ENCODE data around the gene ZNF182. TPM values are rescaled to one million over a fixed set of nuclear protein-coding genes. Genes with fewer than 3 reads are reported as not detected.

ZNF182 gene
- total and polyA plus RNA-seq, 2 of the 13 experiments (the other 11 are each of a cell fraction or from before 2014, with no cell fraction given), result 2.1 to 4.5 TPM

GRCh38 chrX:48003758-48004457, at the start of gene ZNF182 (continued):
- TF ChIP-seq PAXIP1 (CRISPR knock-in tag; conservative IDR thresholded peaks at IDR 0.05), result 0 out of 2 replicates have a peak, but pooled peaks have one; percentile 15
- TF ChIP-seq ZMYM3 (CRISPR knock-in tag; IDR thresholded peaks at IDR 0.05), result peak; percentile 59; the same call in 1 of the 2 replicates
- TF ChIP-seq PHF21A (CRISPR knock-in tag; IDR thresholded peaks at IDR 0.05), result peak; percentile 47
- TF ChIP-seq BRF2 (CRISPR knock-in tag; IDR thresholded peaks at IDR 0.05), result no peak
- TF ChIP-seq ZNF574 (CRISPR knock-in tag; IDR thresholded peaks at IDR 0.05), result peak; percentile 67; the same call in 1 of the 2 replicates
- TF ChIP-seq ZNF556 (CRISPR knock-in tag; IDR thresholded peaks at IDR 0.05; ENCODE audit: borderline replicate concordance), result 0 out of 2 replicates have a peak, but pooled peaks have one; percentile 28
- TF ChIP-seq FOXK2 (IDR thresholded peaks at IDR 0.05), result peak; percentile 91
- no peak for TF ChIP-seq PATZ1 (CRISPR knock-in tag; IDR thresholded peaks at IDR 0.05)
- no peak for TF ChIP-seq CHCHD3 (CRISPR knock-in tag; IDR thresholded peaks at IDR 0.05)
- TF ChIP-seq ZNF883 (CRISPR knock-in tag; IDR thresholded peaks at IDR 0.05; ENCODE audit: not compliant biosample characterization), result no peak
- no peak for TF ChIP-seq CENPBD1 (CRISPR knock-in tag; IDR thresholded peaks at IDR 0.05; ENCODE audit: borderline replicate concordance, low read depth)
- TF ChIP-seq NFYB (CRISPR knock-in tag; IDR thresholded peaks at IDR 0.05), result peak; percentile 60
- TF ChIP-seq BCL6 (CRISPR knock-in tag; IDR thresholded peaks at IDR 0.05), result no peak
- peak; percentile 24; the same call in 1 of the 2 replicates for TF ChIP-seq NFYC (CRISPR knock-in tag; IDR thresholded peaks at IDR 0.05)
- 0 out of 4 replicates have a peak, but pooled peaks of 1 of the 2 experiments have one; percentile 20 for TF ChIP-seq KLF16 (CRISPR knock-in tag; IDR thresholded peaks at IDR 0.05)
- TF ChIP-seq ZFY (CRISPR knock-in tag; IDR thresholded peaks at IDR 0.05), result peak; percentile 20; the same call in 1 of the 2 replicates
- TF ChIP-seq IRF9 (CRISPR knock-in tag; IDR thresholded peaks at IDR 0.05; ENCODE audit: borderline replicate concordance), result 0 out of 2 replicates have a peak, but pooled peaks have one; percentile 3
- no peak for TF ChIP-seq RARA (CRISPR knock-in tag; IDR thresholded peaks at IDR 0.05)
